GM12801 (cell line): ENCODE data around the gene GABRD.

ENCODE experiments used
- CTCF ChIP-seq: IDR thresholded peaks from one replicate; pipeline ENCODE4 v1.5.1; 2011; ENCODE audit warnings: control low read depth; ENCODE audit not compliant: insufficient read length; ENCODE audit errors: extremely low read depth

GABRD gene

GRCh38 chr1:2042830-2043773 is 24.0 kb downstream of the GABRD start:
- TF ChIP-seq CTCF = no peak

- TF ChIP-seq CTCF = no peak
These were observed 24.7 kb downstream of the GABRD start for GRCh38 chr1:2043886-2044285.

- no peak for TF ChIP-seq CTCF
These were observed 25.6 kb downstream of the GABRD start for GRCh38 chr1:2044510-2045319.

- no peak for TF ChIP-seq CTCF
These were observed 26.5 kb downstream of the GABRD start for GRCh38 chr1:2045468-2046173.

GRCh38 chr1:2046174-2046917 is 27.2 kb downstream of the GABRD start:
- no peak for TF ChIP-seq CTCF

- TF ChIP-seq CTCF = no peak
These were observed 28.0 kb downstream of the GABRD start for GRCh38 chr1:2046953-2047748.
